ENCODE measurements around the gene AEBP1.

The AEBP1 gene

GRCh38 chr7:44112997-44113763 lies 9.0 kb downstream of the AEBP1 start:
- no peak overlapping the region for H2AFZ ChIP-seq (ENCODE audit: low read depth, low read length)
- peaks cover 93 to 100% of the 10 kb centered on the region in 2 experiments for H3K36me3 ChIP-seq (ENCODE audit: control insufficient read depth in 1 of 2, insufficient read depth in 2 of 2, low read depth in 1 of 2, low read length in 2 of 2)
- H3K9ac ChIP-seq (ENCODE audit: low read length) = no peak overlapping the region
- no peak overlapping the region for H3K27ac ChIP-seq (ENCODE audit: low read length, poor library complexity, severe bottlenecking)
- 96% methylated on average over 32 of the region's 34 CpGs for WGBS
- no peak overlapping the region for H2BK12ac ChIP-seq (ENCODE audit: low read length in 2 of 2)
- no peak overlapping the region for H3K14ac ChIP-seq (ENCODE audit: low read length in 2 of 2)
- H2BK5ac ChIP-seq (ENCODE audit: low read depth, low read length, poor library complexity, severe bottlenecking) = no peak overlapping the region
- H4K91ac ChIP-seq (ENCODE audit: low read length) = no peak overlapping the region
- no peak overlapping the region for H2AK5ac ChIP-seq (ENCODE audit: low read length, severe bottlenecking)
- no peak overlapping the region for H3K18ac ChIP-seq (ENCODE audit: low read depth in 1 of 2, low read length in 2 of 2)
- H3K4me2 ChIP-seq (ENCODE audit: low read length, poor library complexity, severe bottlenecking) = no peak overlapping the region
- no peaks in the 10 kb centered on the region for H3K27me3 ChIP-seq (ENCODE audit: control insufficient read depth in 1 of 2, insufficient read depth in 1 of 2, low read length in 2 of 2)
- no peak overlapping the region for H3K4me3 ChIP-seq (ENCODE audit: insufficient read depth in 1 of 2, low read depth in 1 of 2, low read length in 2 of 2)
- H3K4ac ChIP-seq (ENCODE audit: low read depth in 1 of 2, low read length in 2 of 2) = no peak overlapping the region
- no peaks in the 10 kb centered on the region for H3K9me3 ChIP-seq (ENCODE audit: control insufficient read depth, low read length)
- peaks cover 31% of the 10 kb centered on the region for H3K4me1 ChIP-seq (ENCODE audit: control insufficient read depth, insufficient read depth, low read depth, low read length)
- no peak for DNase-seq
- H2BK120ac ChIP-seq (ENCODE audit: low read depth, low read length) = no peak overlapping the region
- H3K79me1 ChIP-seq (replicated peaks; ENCODE audit: low read length, poor library complexity, severe bottlenecking) = peaks cover 35% of the 10 kb centered on the region
- H4K8ac ChIP-seq (ENCODE audit: low read length) = no peak overlapping the region
- no peak overlapping the region for H3K23ac ChIP-seq (ENCODE audit: low read length in 2 of 2)
- H2BK15ac ChIP-seq (ENCODE audit: low read depth, poor library complexity, severe bottlenecking) = no peak overlapping the region

DNA sequence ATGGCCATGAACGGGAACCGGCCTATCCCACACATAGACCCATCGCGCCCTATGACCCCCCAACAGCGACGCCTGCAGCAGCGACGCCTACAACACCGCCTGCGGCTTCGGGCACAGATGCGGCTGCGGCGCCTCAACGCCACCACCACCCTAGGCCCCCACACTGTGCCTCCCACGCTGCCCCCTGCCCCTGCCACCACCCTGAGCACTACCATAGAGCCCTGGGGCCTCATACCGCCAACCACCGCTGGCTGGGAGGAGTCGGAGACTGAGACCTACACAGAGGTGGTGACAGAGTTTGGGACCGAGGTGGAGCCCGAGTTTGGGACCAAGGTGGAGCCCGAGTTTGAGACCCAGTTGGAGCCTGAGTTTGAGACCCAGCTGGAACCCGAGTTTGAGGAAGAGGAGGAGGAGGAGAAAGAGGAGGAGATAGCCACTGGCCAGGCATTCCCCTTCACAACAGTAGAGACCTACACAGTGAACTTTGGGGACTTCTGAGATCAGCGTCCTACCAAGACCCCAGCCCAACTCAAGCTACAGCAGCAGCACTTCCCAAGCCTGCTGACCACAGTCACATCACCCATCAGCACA lies 9.7 kb downstream of the AEBP1 start:
- no peaks in the 10 kb centered on the region for H3K27me3 ChIP-seq (ENCODE audit: control insufficient read depth in 1 of 2, insufficient read depth in 1 of 2, low read length in 2 of 2)
- no peak overlapping the region for H3K9ac ChIP-seq (ENCODE audit: low read length)
- WGBS = 92% methylated on average over 24 of the region's 24 CpGs

GRCh38 chr7:44114586-44115310 lies 10.6 kb downstream of the AEBP1 start:
- Histone ChIP-seq H3K27me3 (ENCODE audit: control insufficient read depth in 1 of 2, insufficient read depth in 1 of 2, low read length in 2 of 2) (no peaks in the 10 kb centered on the region), H3K4ac (ENCODE audit: low read depth in 1 of 2, low read length in 2 of 2) (no peak overlapping the region), H4K91ac (ENCODE audit: low read length) (no peak overlapping the region), H3K79me1 (replicated peaks; ENCODE audit: low read length, poor library complexity, severe bottlenecking) (peaks cover 35% of the 10 kb centered on the region), H3K9me3 (ENCODE audit: control insufficient read depth, low read length) (no peaks in the 10 kb centered on the region), H3K4me3 (ENCODE audit: insufficient read depth in 1 of 2, low read depth in 1 of 2, low read length in 2 of 2) (no peak overlapping the region), H2AK5ac (ENCODE audit: low read length, severe bottlenecking) (no peak overlapping the region), H3K4me2 (ENCODE audit: low read length, poor library complexity, severe bottlenecking) (no peak overlapping the region), H3K4me1 (ENCODE audit: control insufficient read depth, insufficient read depth, low read depth, low read length) (peaks cover 24% of the 10 kb centered on the region), H4K8ac (ENCODE audit: low read length) (no peak overlapping the region), H3K23ac (ENCODE audit: low read length in 2 of 2) (no peak overlapping the region), H3K36me3 (ENCODE audit: control insufficient read depth in 1 of 2, insufficient read depth in 2 of 2, low read depth in 1 of 2, low read length in 2 of 2) (peaks cover 91 to 97% of the 10 kb centered on the region in 2 experiments), H2AFZ (ENCODE audit: low read depth, low read length) (no peak overlapping the region), H3K27ac (ENCODE audit: low read length, poor library complexity, severe bottlenecking) (no peak overlapping the region), H2BK12ac (ENCODE audit: low read length in 2 of 2) (no peak overlapping the region), H2BK5ac (ENCODE audit: low read depth, low read length, poor library complexity, severe bottlenecking) (no peak overlapping the region), H2BK120ac (ENCODE audit: low read depth, low read length) (no peak overlapping the region), H3K18ac (ENCODE audit: low read depth in 1 of 2, low read length in 2 of 2) (no peak overlapping the region), H3K9ac (ENCODE audit: low read length) (no peak overlapping the region), H2BK15ac (ENCODE audit: low read depth, poor library complexity, severe bottlenecking) (no peak overlapping the region), H3K14ac (ENCODE audit: low read length in 2 of 2) (no peak overlapping the region)
- 95% methylated on average over 12 of the region's 12 CpGs for WGBS
- no peak for DNase-seq

More for the DNA sequence above, 9.7 kb downstream of the AEBP1 start:
- Histone ChIP-seq H3K18ac (ENCODE audit: low read depth in 1 of 2, low read length in 2 of 2) (no peak overlapping the region), H3K23ac (ENCODE audit: low read length in 2 of 2) (no peak overlapping the region), H2BK15ac (ENCODE audit: low read depth, poor library complexity, severe bottlenecking) (no peak overlapping the region), H2BK120ac (ENCODE audit: low read depth, low read length) (no peak overlapping the region), H3K79me1 (replicated peaks; ENCODE audit: low read length, poor library complexity, severe bottlenecking) (peaks cover 33% of the 10 kb centered on the region), H3K4me2 (ENCODE audit: low read length, poor library complexity, severe bottlenecking) (no peak overlapping the region), H2BK12ac (ENCODE audit: low read length in 2 of 2) (no peak overlapping the region), H2AFZ (ENCODE audit: low read depth, low read length) (no peak overlapping the region), H3K14ac (ENCODE audit: low read length in 2 of 2) (no peak overlapping the region), H3K27ac (ENCODE audit: low read length, poor library complexity, severe bottlenecking) (no peak overlapping the region), H3K9me3 (ENCODE audit: control insufficient read depth, low read length) (no peaks in the 10 kb centered on the region), H4K8ac (ENCODE audit: low read length) (no peak overlapping the region), H4K91ac (ENCODE audit: low read length) (no peak overlapping the region), H2AK5ac (ENCODE audit: low read length, severe bottlenecking) (no peak overlapping the region), H3K36me3 (ENCODE audit: control insufficient read depth in 1 of 2, insufficient read depth in 2 of 2, low read depth in 1 of 2, low read length in 2 of 2) (peaks cover 89 to 97% of the 10 kb centered on the region in 2 experiments), H3K4me3 (ENCODE audit: insufficient read depth in 1 of 2, low read depth in 1 of 2, low read length in 2 of 2) (no peak overlapping the region), H2BK5ac (ENCODE audit: low read depth, low read length, poor library complexity, severe bottlenecking) (no peak overlapping the region), H3K4me1 (ENCODE audit: control insufficient read depth, insufficient read depth, low read depth, low read length) (peaks cover 24% of the 10 kb centered on the region), H3K4ac (ENCODE audit: low read depth in 1 of 2, low read length in 2 of 2) (no peak overlapping the region)
- no peak for DNase-seq

Data from mesenchymal stem cell (in vitro differentiated cells and primary cell).